ENCODE results near the gene HOXC6. TPM values are rescaled to one million over a fixed set of nuclear protein-coding genes. Genes with fewer than 3 reads are reported as not detected.

The HOXC6 gene
- under 1 TPM; 0.46 to 0.71 TPM for total RNA-seq
- under 1 TPM; 0.18 to 0.24 TPM for polyA plus RNA-seq
- long read RNA-seq, donor 1, partial matches to known transcripts, result 0 of 1 reads
- long read RNA-seq, donor 1, other reads (novel, unspliced or antisense), result 0 of 1 reads
- long read RNA-seq, donor 2, result 0 reads
- long read RNA-seq, donor 3, result 0 reads
- long read RNA-seq, donor 4, result 0 reads
- long read RNA-seq, donor 5, partial matches to known transcripts, result 0 of 3 reads
- long read RNA-seq, donor 5, other reads (novel, unspliced or antisense), result 0 of 3 reads

DNA sequence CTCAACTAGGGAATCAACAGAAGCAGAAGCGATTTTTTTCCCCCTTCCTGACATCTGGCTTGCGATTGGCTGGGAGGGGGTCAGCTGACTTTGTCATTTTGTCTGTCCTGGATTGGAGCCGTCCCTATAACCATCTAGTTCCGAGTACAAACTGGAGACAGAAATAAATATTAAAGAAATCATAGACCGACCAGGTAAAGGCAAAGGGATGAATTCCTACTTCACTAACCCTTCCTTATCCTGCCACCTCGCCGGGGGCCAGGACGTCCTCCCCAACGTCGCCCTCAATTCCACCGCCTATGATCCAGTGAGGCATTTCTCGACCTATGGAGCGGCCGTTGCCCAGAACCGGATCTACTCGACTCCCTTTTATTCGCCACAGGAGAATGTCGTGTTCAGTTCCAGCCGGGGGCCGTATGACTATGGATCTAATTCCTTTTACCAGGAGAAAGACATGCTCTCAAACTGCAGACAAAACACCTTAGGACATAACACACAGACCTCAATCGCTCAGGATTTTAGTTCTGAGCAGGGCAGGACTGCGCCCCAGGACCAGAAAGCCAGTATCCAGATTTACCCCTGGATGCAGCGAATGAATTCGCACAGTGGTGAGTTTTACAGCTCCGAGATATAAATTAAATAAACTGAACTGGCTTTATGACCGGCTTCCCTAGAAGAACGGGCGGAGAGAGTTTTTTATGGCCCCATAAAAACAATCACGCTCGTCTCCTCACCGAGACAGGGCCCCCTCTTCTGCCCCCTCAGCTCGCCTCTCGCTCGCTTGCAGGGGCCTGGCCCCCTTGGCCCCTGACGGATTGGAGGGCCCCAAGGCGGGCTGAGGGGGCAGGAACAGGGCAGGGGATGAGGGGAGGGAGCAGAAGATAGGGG is at the start of gene HOXC6:
HOXC6 (plus strand) TSS at position 127 of the 888 bp plus-strand sequence; CDS start at position 209, 82 bp downstream.
- DNase-seq (peak in 1 of 3 donors; percentile 64), ATAC-seq (ENCODE audit: insufficient read depth, low FRiP score) (no peak)
- WGBS, 2 donors, result 5 to 7% methylated on average over 36 of the region's 36 CpGs
- Histone ChIP-seq H3K9ac (ENCODE audit: insufficient read depth in 1 of 2, low read length in 2 of 2) (peak within 1 kb of the TSS in 1 of 2 donors; percentile 40), H3K4me1 (ENCODE audit: control insufficient read depth in 5 of 5, insufficient read depth in 5 of 5, low read length in 5 of 5) (peaks cover 0 to 32% (median 0%) of the 10 kb centered on the region in 5 donors), H3K27ac (ENCODE audit: low read depth in 1 of 2, low read length in 1 of 2) (no peak within 1 kb of the TSS), H3K9me3 (ENCODE audit: control insufficient read depth in 4 of 4, insufficient read depth in 3 of 4, low read length in 3 of 4) (peaks cover 0 to 11% (median 0%) of the 10 kb centered on the region in 4 donors), H3K4me3 (no peak within 1 kb of the TSS), H3K36me3 (ENCODE audit: control insufficient read depth in 4 of 4, insufficient read depth in 4 of 4, low read length in 4 of 4) (no peaks in the 10 kb centered on the region), H3K27me3 (ENCODE audit: control insufficient read depth in 3 of 3, insufficient read depth in 3 of 3, low read length in 2 of 3) (peaks cover 7 to 88% (median 71%) of the 10 kb centered on the region in 3 donors)
- no peak for TF ChIP-seq CTCF (IDR thresholded peaks at IDR 0.05; ENCODE audit: control extremely low read depth, extremely low read depth)

GRCh38 chr12:53978477-53979356 is 49.5 kb upstream of the HOXC6 start:
- Histone ChIP-seq H3K27me3 (ENCODE audit: control insufficient read depth in 3 of 3, insufficient read depth in 3 of 3, low read length in 2 of 3) (peaks cover 30 to 99% (median 87%) of the 10 kb centered on the region in 3 donors), H3K27ac (ENCODE audit: low read depth in 1 of 2, low read length in 1 of 2) (no peak overlapping the region), H3K4me3 (no peak overlapping the region), H3K4me1 (ENCODE audit: control insufficient read depth in 5 of 5, insufficient read depth in 5 of 5, low read length in 5 of 5) (peaks cover 0 to 13% (median 4%) of the 10 kb centered on the region in 5 donors), H3K9ac (ENCODE audit: insufficient read depth in 1 of 2, low read length in 2 of 2) (no peak overlapping the region), H3K36me3 (ENCODE audit: control insufficient read depth in 4 of 4, insufficient read depth in 4 of 4, low read length in 4 of 4) (no peaks in the 10 kb centered on the region), H3K9me3 (ENCODE audit: control insufficient read depth in 4 of 4, insufficient read depth in 3 of 4, low read length in 3 of 4) (peaks cover 0 to 21% (median 0%) of the 10 kb centered on the region in 4 donors)
- 9 to 16% methylated on average over 15 of the region's 15 CpGs for WGBS, 2 donors
- no peak for TF ChIP-seq CTCF (IDR thresholded peaks at IDR 0.05; ENCODE audit: control extremely low read depth, extremely low read depth)
- no peak for DNase-seq
- ATAC-seq (ENCODE audit: insufficient read depth, low FRiP score), result no peak

GRCh38 chr12:53980104-53980801 is 48.0 kb upstream of the HOXC6 start:
- Histone ChIP-seq H3K9me3 (ENCODE audit: control insufficient read depth in 4 of 4, insufficient read depth in 3 of 4, low read length in 3 of 4) (peaks cover 0 to 25% (median 0%) of the 10 kb centered on the region in 4 donors), H3K9ac (ENCODE audit: insufficient read depth in 1 of 2, low read length in 2 of 2) (no peak overlapping the region), H3K27ac (ENCODE audit: low read depth in 1 of 2, low read length in 1 of 2) (no peak overlapping the region), H3K4me3 (no peak overlapping the region), H3K4me1 (ENCODE audit: control insufficient read depth in 5 of 5, insufficient read depth in 5 of 5, low read length in 5 of 5) (peaks cover 0 to 9% (median 8%) of the 10 kb centered on the region in 5 donors), H3K27me3 (ENCODE audit: control insufficient read depth in 3 of 3, insufficient read depth in 3 of 3, low read length in 2 of 3) (peaks cover 25 to 99% (median 94%) of the 10 kb centered on the region in 3 donors), H3K36me3 (ENCODE audit: control insufficient read depth in 4 of 4, insufficient read depth in 4 of 4, low read length in 4 of 4) (no peaks in the 10 kb centered on the region)
- DNase-seq (no peak), ATAC-seq (ENCODE audit: insufficient read depth, low FRiP score) (no peak)
- TF ChIP-seq CTCF (IDR thresholded peaks at IDR 0.05; ENCODE audit: control extremely low read depth, extremely low read depth), result no peak
- WGBS, 2 donors, result 16 to 33% methylated on average over 7 of the region's 7 CpGs
